IPS DF 6.9 (cell line): ENCODE data around the gene HIGD1C.

Experiments used
- DNase-seq: peaks from one replicate; pipeline ENCODE4 v3.0.0-alpha.2; 2013; ENCODE audit warnings: low read depth, low spot score
- H3K27ac ChIP-seq: one replicate; pipeline ENCODE4 v1.5.1; 2013; ENCODE audit warnings: low read length, control low read depth
- H3K27me3 ChIP-seq: 2 replicates; pipeline ENCODE4 v1.6.1; 2013; ENCODE audit warnings: mild to moderate bottlenecking, low read length; ENCODE audit not compliant: control insufficient read depth, insufficient read depth
- H3K36me3 ChIP-seq: 2 replicates; pipeline ENCODE4 v1.6.1; 2013; ENCODE audit warnings: low read length; ENCODE audit not compliant: control insufficient read depth, insufficient read depth
- H3K4me1 ChIP-seq: 2 replicates; pipeline ENCODE4 v1.6.1; 2013; ENCODE audit warnings: low read length; ENCODE audit not compliant: control insufficient read depth, insufficient read depth
- H3K4me3 ChIP-seq: 2 replicates; pipeline ENCODE4 v1.5.1; 2013; ENCODE audit warnings: mild to moderate bottlenecking, low read length
- H3K9me3 ChIP-seq: 2 replicates; pipeline ENCODE4 v1.6.1; 2013; ENCODE audit warnings: low read length, inconsistent platforms; ENCODE audit not compliant: control insufficient read depth, insufficient read depth
- WGBS: extraction: QIAGEN DNeasy Blood & Tissue Kit; methylation state at CpG from one replicate; pipeline ENCODE4 v1.1.7; 2013; ENCODE audit warnings: mixed read lengths, missing lambda C conversion rate; ENCODE audit not compliant: insufficient read length, insufficient coverage; 5-methylcytosine and 5-hydroxymethylcytosine counted together

The HIGD1C gene

GRCh38 chr12:51000245-51000644, 47.9 kb downstream of the HIGD1C start:
- WGBS, result no CpG with 5 or more reads among the region's 7 CpGs
- no peak overlapping the region for H3K27ac ChIP-seq
- peaks cover 9% of the 10 kb centered on the region; the same call in 1 of the 2 replicates for H3K36me3 ChIP-seq

GRCh38 chr12:51001799-51002198, 49.5 kb downstream of the HIGD1C start:
- no peaks in the 10 kb centered on the region for H3K27me3 ChIP-seq
- no peak overlapping the region for H3K27ac ChIP-seq

More at GRCh38 chr12:51000245-51000644, 47.9 kb downstream of the HIGD1C start:
- no peaks in the 10 kb centered on the region for H3K9me3 ChIP-seq
- DNase-seq, result no peak
- no peaks in the 10 kb centered on the region for H3K27me3 ChIP-seq
- H3K4me3 ChIP-seq, result no peak overlapping the region
- H3K4me1 ChIP-seq, result no peaks in the 10 kb centered on the region

GRCh38 chr12:51004504-51004903, 52.2 kb downstream of the HIGD1C start:
- Histone ChIP-seq H3K9me3 (no peaks in the 10 kb centered on the region), H3K27me3 (no peaks in the 10 kb centered on the region), H3K4me1 (no peaks in the 10 kb centered on the region), H3K36me3 (peaks cover 5% of the 10 kb centered on the region; the same call in 1 of the 2 replicates), H3K4me3 (no peak overlapping the region), H3K27ac (no peak overlapping the region)
- no CpG with 5 or more reads among the region's 6 CpGs for WGBS
- DNase-seq, result no peak

More at GRCh38 chr12:51001799-51002198, 49.5 kb downstream of the HIGD1C start:
- peaks cover 4% of the 10 kb centered on the region; the same call in 1 of the 2 replicates for H3K36me3 ChIP-seq
- H3K4me1 ChIP-seq, result no peaks in the 10 kb centered on the region
- no CpG with 5 or more reads among the region's 1 CpG for WGBS
- H3K4me3 ChIP-seq, result no peak overlapping the region
- no peak for DNase-seq
- no peaks in the 10 kb centered on the region for H3K9me3 ChIP-seq

- no peak overlapping the region for H3K27ac ChIP-seq
- no peaks in the 10 kb centered on the region for H3K9me3 ChIP-seq
- H3K4me3 ChIP-seq, result no peak overlapping the region
- WGBS, result no CpG with 5 or more reads among the region's 3 CpGs
- H3K27me3 ChIP-seq, result no peaks in the 10 kb centered on the region
- H3K36me3 ChIP-seq, result peaks cover 5% of the 10 kb centered on the region; the same call in 1 of the 2 replicates
- no peaks in the 10 kb centered on the region for H3K4me1 ChIP-seq
- DNase-seq, result no peak
Observed at GRCh38 chr12:51005030-51005429, 52.7 kb downstream of the HIGD1C start.

- no peaks in the 10 kb centered on the region for H3K4me1 ChIP-seq
- H3K36me3 ChIP-seq, result peaks cover 2% of the 10 kb centered on the region; the same call in 1 of the 2 replicates
- WGBS, result no CpG with 5 or more reads among the region's 3 CpGs
- DNase-seq, result no peak
- no peak overlapping the region for H3K4me3 ChIP-seq
- H3K9me3 ChIP-seq, result no peaks in the 10 kb centered on the region
- H3K27me3 ChIP-seq, result no peaks in the 10 kb centered on the region
- no peak overlapping the region for H3K27ac ChIP-seq
Observed at GRCh38 chr12:51005671-51006070, 53.3 kb downstream of the HIGD1C start.

- Histone ChIP-seq H3K9me3 (no peaks in the 10 kb centered on the region), H3K27ac (no peak overlapping the region), H3K4me3 (no peak overlapping the region), H3K4me1 (no peaks in the 10 kb centered on the region), H3K36me3 (peaks cover 2% of the 10 kb centered on the region; the same call in 1 of the 2 replicates), H3K27me3 (no peaks in the 10 kb centered on the region)
- no CpG with 5 or more reads among the region's 1 CpG for WGBS
- DNase-seq, result no peak
Observed at GRCh38 chr12:51008329-51009055, 56.1 kb downstream of the HIGD1C start.

- H3K36me3 ChIP-seq, result peaks cover 2% of the 10 kb centered on the region; the same call in 1 of the 2 replicates
- no peaks in the 10 kb centered on the region for H3K4me1 ChIP-seq
- no CpG with 5 or more reads among the region's 8 CpGs for WGBS
- H3K27me3 ChIP-seq, result no peaks in the 10 kb centered on the region
- no peak overlapping the region for H3K27ac ChIP-seq
- DNase-seq, result no peak
- H3K4me3 ChIP-seq, result no peak overlapping the region
- no peaks in the 10 kb centered on the region for H3K9me3 ChIP-seq
Observed at GRCh38 chr12:51009056-51009440, 56.7 kb downstream of the HIGD1C start.

GRCh38 chr12:51011955-51012354, 59.6 kb downstream of the HIGD1C start:
- H3K9me3 ChIP-seq, result no peaks in the 10 kb centered on the region

GRCh38 chr12:51012570-51013236, 60.4 kb downstream of the HIGD1C start:
- H3K9me3 ChIP-seq, result no peaks in the 10 kb centered on the region
- no CpG with 5 or more reads among the region's 5 CpGs for WGBS
- no peaks in the 10 kb centered on the region for H3K27me3 ChIP-seq

More at GRCh38 chr12:51011955-51012354, 59.6 kb downstream of the HIGD1C start:
- H3K27ac ChIP-seq, result no peak overlapping the region
- DNase-seq, result no peak
- peaks cover 2% of the 10 kb centered on the region; the same call in 1 of the 2 replicates for H3K36me3 ChIP-seq
- H3K4me3 ChIP-seq, result no peak overlapping the region
- H3K4me1 ChIP-seq, result no peaks in the 10 kb centered on the region
- H3K27me3 ChIP-seq, result no peaks in the 10 kb centered on the region
- WGBS, result no CpG with 5 or more reads among the region's 4 CpGs

GRCh38 chr12:51013441-51013840, 61.1 kb downstream of the HIGD1C start:
- Histone ChIP-seq H3K36me3 (no peaks in the 10 kb centered on the region), H3K9me3 (no peaks in the 10 kb centered on the region), H3K27ac (no peak overlapping the region), H3K27me3 (no peaks in the 10 kb centered on the region), H3K4me3 (no peak overlapping the region), H3K4me1 (no peaks in the 10 kb centered on the region)
- WGBS, result no CpG with 5 or more reads among the region's 7 CpGs
- DNase-seq, result no peak

More at GRCh38 chr12:51012570-51013236, 60.4 kb downstream of the HIGD1C start:
- H3K4me3 ChIP-seq, result no peak overlapping the region
- no peak overlapping the region for H3K27ac ChIP-seq
- DNase-seq, result no peak
- no peaks in the 10 kb centered on the region for H3K4me1 ChIP-seq
- H3K36me3 ChIP-seq, result peaks cover 2% of the 10 kb centered on the region; the same call in 1 of the 2 replicates
